Activated effector memory CD4-positive, alpha-beta T cell treated with Interleukin-2 at 50 U/mL for 16 hours (primary cell): Measurements from ENCODE around the gene AATK.

Source experiments
- DNase-seq: peaks from one replicate; pipeline ENCODE4 v3.0.0-alpha.2; 2020

The AATK gene

DNA sequence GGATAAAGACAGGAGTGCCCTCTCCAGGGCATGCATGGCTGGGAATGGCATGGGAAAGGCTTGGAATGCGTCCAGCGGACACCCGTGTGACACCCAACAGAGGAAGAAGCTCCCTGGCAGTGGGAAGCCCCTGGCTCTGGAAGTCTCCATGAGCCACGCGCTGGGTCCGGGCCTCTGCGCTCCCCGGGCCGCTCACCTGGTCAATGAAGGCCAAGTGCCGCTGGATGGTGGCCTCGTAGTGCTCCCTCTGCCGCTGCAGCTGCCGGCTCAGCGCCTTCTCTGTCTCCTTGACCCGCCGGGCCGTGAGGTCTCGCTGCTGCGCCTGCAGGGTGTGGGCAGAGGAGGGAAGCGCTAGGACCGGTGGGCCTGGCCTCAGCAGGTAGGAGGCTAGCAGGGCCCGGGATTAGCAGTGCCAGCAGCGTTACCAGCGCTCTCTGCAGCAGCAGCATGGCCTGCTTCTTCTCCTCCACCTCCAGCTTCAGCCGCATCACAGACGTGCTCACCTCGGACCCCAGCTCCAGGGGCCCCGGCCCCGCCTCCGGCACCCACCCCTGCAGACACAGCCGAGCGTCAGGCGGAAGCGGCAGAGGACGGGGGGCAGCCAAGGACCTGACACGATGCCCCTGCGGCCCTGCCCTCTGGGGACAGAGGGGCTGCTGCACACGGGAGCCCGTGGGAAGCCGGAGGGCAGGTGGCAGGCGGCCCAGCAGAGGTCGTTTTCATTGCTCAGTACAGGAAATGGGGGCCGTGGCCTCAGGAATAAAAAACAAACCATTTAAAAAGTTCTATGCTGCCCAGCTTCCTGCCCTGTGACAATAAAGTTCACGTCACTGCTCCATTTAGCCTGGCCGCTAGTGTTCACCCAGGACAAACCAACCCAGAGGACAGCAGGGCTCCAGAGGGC lies 30.7 kb upstream of the AATK start:
- DNase-seq = no peak

- no peak for DNase-seq
Measured at GRCh38 chr17:81195941-81196495, 30.0 kb upstream of the AATK start.

GRCh38 chr17:81194941-81195901 lies 29.2 kb upstream of the AATK start:
- no peak for DNase-seq

DNA sequence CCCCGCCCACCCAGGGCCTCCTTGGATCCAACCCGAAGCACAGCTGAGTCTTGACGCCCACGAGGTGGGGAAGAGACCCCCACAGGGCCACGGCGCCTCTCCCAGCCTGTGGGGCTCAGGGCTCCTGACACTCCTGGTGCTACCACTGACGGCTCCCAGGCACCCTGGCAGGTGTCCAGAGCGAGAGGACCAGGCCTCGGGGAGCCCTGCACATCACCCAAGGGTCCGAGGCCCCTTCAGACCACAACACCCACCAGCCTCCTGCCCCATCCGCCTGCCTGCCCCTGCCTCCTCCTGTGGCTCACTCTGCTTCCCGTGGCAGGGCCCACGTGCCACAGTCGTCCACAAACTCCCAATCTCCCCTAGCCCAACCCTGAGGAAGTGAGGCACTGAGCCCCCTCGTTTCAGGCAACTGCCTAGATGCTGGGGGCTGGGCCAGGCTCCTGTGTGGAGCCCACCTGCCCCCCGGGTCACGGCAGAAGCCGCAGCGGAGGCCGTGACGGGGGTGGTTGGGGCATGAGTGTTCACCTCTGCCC lies 28.3 kb upstream of the AATK start:
- no peak for DNase-seq

DNA sequence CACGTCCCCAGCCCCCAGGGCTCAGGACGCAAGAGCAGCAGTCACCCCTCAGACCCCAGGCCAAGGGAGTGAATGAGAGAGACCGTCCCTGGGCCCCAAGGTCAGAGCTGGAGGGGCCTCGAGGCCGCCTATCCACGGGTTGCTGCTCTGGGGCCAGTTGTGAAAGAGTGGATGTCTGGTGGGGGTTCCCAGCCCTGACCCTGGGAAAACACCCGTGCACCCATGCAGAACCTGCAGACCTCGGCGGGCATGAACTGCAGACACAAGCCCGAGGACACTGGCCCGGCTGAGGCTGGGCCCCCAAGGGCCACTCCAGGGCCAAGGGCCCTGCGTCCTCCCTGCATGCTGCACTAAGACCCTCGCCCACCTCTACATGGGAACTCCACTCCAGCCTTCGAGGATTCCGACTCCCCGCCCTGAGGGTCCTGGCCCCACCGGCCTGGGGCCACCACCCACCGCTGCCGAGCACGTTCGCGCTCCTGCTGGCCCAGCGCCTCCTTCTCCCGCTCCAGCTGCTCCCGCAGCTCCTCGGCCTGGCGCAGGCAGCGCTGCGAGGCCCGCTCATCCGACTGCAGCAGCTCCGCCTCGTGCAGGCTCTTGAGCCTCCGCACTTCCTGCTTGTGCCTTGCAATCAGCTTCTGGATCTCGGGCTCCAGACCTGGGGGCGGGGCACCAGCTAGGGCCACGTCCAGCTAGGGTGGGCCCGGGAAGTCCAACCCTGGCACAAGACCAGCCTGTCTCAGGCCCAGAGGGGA lies 27.6 kb upstream of the AATK start:
- no peak for DNase-seq

- DNase-seq = no peak
Measured at GRCh38 chr17:81193051-81193410, 27.0 kb upstream of the AATK start.

DNA sequence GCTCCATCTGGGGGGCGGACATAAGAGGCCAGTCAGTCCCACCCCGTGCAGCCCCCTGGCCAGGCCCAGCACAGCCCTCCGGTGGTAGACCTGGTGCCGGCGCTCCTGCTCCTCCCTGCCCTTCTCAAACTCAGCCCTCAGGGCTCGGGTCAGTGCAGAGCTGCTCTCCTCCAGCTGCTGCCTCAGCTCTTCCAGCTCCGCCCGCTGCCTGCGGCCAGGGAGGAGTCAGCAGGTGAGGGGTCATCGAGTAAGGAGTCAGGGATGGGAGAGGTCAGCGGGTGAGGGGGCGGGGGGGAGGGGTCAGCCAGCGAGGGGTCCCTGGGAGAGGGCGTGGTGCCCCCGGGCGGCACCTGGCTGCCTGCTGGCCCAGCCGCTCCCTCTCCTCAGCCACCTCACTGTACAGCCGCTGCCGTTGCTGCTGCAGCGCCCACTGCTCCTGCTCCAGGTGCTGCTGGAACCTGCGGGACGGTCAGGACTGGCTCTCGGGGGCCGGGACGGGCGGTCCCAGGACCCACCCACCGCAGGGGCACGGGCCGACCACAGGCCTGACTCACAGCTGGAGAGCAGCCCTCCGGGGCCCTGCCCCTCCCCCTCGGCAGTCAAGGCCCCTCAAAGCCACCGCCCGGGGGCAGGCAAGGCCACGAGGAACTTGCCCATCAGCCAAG lies 26.5 kb upstream of the AATK start:
- DNase-seq = no peak

- no peak for DNase-seq
Measured at GRCh38 chr17:81191646-81192045, 25.6 kb upstream of the AATK start.

- DNase-seq = no peak
Measured at GRCh38 chr17:81191116-81191515, 25.1 kb upstream of the AATK start.

DNA sequence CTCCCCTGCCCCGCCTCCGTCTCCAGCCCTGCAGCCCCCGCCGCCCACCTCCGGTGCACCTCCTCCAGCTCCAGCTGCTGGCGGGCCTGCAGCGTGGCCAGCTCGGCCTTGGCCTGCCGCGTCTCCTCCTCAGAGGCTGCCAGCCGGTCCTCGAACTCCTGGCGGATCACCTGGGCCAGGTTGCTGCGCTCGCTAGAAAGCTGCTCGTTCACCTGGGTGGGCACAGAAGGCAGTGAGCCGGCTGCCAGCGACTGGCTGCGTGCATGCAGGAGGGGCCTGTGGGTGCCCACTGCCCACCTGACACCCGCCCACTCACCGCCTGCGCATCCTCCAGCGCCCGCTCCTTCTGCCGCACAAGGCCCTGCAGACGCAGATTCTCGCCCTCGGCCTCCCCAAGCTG lies 24.6 kb upstream of the AATK start:
- no peak for DNase-seq

DNA sequence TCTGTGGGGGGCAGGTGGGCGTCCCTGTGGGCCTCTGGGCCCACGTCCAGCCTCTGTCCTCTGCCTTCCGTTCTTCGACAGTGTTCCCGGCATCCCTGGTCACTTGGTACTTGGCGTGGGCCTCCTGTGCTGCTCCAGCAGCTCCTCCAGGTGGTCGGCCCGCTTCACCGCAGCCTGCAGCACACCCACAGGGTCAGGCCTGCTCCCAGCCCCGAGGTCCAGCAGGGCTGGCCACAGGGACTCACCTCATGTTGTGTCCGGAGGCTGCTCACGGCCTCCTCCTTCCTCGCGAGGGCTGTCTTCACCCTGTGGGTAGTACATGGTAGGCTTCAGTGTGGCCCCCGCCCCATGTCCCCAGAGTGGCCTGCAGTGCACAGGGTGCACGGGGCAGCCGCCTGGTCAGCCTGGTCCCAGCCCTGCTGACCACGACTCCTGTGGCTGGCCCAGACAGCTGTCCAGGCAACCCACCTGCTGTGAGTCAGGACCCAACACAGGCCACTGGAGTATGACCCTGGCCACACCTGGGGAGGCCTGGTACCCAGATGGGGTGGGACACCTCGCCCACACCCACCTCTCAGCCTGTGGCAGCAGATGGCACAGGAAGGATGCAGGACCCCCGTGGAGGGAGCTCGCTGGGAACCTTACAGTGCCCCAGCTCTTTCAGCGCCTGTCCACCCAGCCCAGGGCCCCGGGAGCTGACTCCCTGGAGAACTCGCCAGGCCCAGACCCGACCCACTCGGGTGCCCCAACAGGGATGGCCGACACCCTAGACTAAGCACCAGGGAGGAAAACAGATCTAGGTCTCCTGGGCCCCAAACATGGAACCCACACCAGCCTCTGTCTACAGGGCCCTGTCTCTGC lies 23.9 kb upstream of the AATK start:
- DNase-seq = no peak

DNA sequence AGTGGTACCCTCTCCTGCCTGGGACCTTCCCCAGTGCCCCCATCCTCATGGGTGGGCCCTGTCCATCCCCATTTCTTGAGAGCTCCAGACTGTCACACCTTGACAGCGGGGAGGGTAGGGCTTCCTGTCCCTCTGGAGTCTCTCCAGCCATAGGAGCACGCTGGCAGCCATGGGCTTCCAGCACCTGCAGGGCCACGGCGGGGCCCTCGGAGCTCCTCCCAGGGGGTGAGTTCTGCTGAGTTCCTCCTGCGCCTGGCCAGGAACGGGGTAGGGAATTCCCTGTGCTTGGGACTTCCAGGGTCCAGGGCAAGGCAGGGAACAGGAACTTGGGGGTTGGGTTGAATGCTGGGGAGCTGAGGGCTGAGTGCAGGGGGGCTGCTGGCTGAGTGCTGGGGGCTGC lies 23.0 kb upstream of the AATK start:
- DNase-seq = no peak

GRCh38 chr17:81188491-81188840 lies 22.4 kb upstream of the AATK start:
- no peak for DNase-seq

GRCh38 chr17:81187586-81188490 lies 21.8 kb upstream of the AATK start:
- no peak for DNase-seq

GRCh38 chr17:81187120-81187519 lies 21.1 kb upstream of the AATK start:
- no peak for DNase-seq

- no peak for DNase-seq
Measured at GRCh38 chr17:81186203-81186602, 20.2 kb upstream of the AATK start.

GRCh38 chr17:81184555-81184954 lies 18.5 kb upstream of the AATK start:
- DNase-seq = no peak

DNA sequence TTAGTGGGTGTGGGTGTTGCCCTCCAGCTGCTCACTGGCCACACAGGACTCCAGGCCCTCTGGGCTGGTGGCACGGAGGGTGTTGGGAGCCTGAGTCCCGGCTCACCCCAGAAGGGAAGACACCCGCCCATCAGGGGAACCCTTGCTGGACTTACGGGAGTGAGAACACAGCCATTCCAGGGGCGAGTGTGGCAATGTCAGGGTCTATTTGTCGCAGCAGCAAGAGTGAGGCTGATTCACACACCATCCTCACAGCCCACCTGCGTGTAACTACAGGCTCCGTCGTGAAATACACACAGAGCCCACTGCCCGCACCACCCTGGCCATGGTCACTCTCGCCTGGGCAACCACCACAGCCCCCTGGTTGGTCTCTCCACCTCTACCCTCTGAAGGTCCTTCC lies 17.8 kb upstream of the AATK start:
- DNase-seq = no peak

DNA sequence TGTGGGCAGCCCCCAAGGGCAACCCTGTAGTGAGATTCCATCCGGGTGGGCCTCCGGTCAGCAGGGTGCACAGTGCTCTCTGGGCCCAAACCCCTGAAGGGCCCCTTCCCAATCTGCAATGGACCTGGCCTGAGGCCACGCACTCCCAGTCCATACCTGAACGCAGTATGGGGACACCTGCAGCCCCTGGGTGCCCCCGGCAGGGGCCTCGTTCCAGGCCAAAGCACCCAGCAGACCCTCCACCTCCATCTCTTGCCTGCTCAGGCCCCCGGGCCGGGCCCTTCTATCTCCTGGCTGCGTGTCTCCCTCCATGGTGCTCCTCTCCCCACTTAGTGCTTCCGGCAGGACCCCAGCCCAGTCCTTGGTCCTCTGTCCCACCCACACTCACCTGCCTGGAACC lies 17.3 kb upstream of the AATK start:
- DNase-seq = no peak

DNA sequence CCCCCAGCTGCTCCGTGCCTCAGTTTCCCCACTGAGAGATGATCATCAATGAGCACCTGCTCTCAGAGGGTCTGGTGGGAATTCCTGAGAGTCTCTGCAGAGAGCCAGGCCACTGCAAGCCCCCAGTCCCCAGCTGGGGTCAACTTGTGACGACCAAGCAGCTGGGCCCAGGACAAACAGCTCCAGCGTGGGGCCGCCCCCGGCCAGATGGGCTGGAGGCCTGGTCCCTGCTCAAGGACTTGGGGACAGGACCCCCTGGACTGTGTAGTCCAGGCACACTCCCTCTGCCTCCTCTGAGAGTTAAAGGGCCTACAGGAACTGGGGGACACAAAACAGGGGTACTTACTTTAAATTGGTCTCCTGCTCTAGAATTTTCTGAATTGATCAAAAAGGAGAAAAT lies 16.6 kb upstream of the AATK start:
- DNase-seq = no peak
